Measurements from ENCODE around the gene ZNF606. TPM values are rescaled to one million over a fixed set of nuclear protein-coding genes. Genes with fewer than 3 reads are reported as not detected.

The ZNF606 gene
- total RNA-seq, 2 donors from 2014 or later: 25.8 to 34.7 TPM

GRCh38 chr19:57961785-57962184, 40.8 kb downstream of the ZNF606 start:
- WGBS, 2 experiments (ENCODE audit: insufficient coverage in 1 of 2, insufficient read length in 1 of 2): 60% methylated on average over 1 of the region's 1 CpG; no CpG with 5 or more reads in 1 of the 2 experiments
- no peak for DNase-seq
- no peaks in the 10 kb centered on the region for H3K27me3 ChIP-seq (ENCODE audit: control insufficient read depth, insufficient read depth, low read length, poor library complexity, severe bottlenecking)
- no peak overlapping the region for H3K4me3 Mint-ChIP-seq
- H3K9ac ChIP-seq (ENCODE audit: extremely low read depth, low read length, poor library complexity, severe bottlenecking): no peak overlapping the region
- peaks cover 4% of the 10 kb centered on the region for H3K27me3 Mint-ChIP-seq (ENCODE audit: insufficient read depth)
- no peaks in the 10 kb centered on the region for H3K36me3 ChIP-seq (ENCODE audit: control insufficient read depth, insufficient read depth, low read length)
- no peak overlapping the region for H3K27ac Mint-ChIP-seq
- no peak for TF ChIP-seq CTCF (conservative IDR thresholded peaks at IDR 0.05)
- H3K9me3 ChIP-seq (ENCODE audit: control insufficient read depth, low read length): peaks cover 48% of the 10 kb centered on the region
- H3K36me3 Mint-ChIP-seq (ENCODE audit: low read depth): no peaks in the 10 kb centered on the region
- no peaks in the 10 kb centered on the region for H3K4me1 Mint-ChIP-seq
- no peak overlapping the region for H3K27ac ChIP-seq (ENCODE audit: low read depth, low read length)
- no peak overlapping the region for H3K4me3 ChIP-seq (ENCODE audit: low read length)
- peaks cover 80% of the 10 kb centered on the region for H3K9me3 Mint-ChIP-seq
- H3K4me1 ChIP-seq (ENCODE audit: control insufficient read depth, insufficient read depth, low read length): no peaks in the 10 kb centered on the region

- WGBS, 2 experiments (ENCODE audit: insufficient coverage in 1 of 2, insufficient read length in 1 of 2): 67 to 80% methylated on average over 1 to 4 of the region's 4 CpGs
- Mint-ChIP-seq H3K27me3 (ENCODE audit: insufficient read depth) (peaks cover 18% of the 10 kb centered on the region), H3K4me3 (no peak overlapping the region), H3K9me3 (peaks cover 74% of the 10 kb centered on the region), H3K27ac (no peak overlapping the region), H3K36me3 (ENCODE audit: low read depth) (no peaks in the 10 kb centered on the region), H3K4me1 (no peaks in the 10 kb centered on the region)
- H3K27ac ChIP-seq (ENCODE audit: low read depth, low read length): no peak overlapping the region
- TF ChIP-seq CTCF (conservative IDR thresholded peaks at IDR 0.05): no peak
- no peaks in the 10 kb centered on the region for H3K36me3 ChIP-seq (ENCODE audit: control insufficient read depth, insufficient read depth, low read length)
- H3K9me3 ChIP-seq (ENCODE audit: control insufficient read depth, low read length): peaks cover 38% of the 10 kb centered on the region
- no peak overlapping the region for H3K4me3 ChIP-seq (ENCODE audit: low read length)
- DNase-seq: no peak
- H3K9ac ChIP-seq (ENCODE audit: extremely low read depth, low read length, poor library complexity, severe bottlenecking): no peak overlapping the region
- no peaks in the 10 kb centered on the region for H3K27me3 ChIP-seq (ENCODE audit: control insufficient read depth, insufficient read depth, low read length, poor library complexity, severe bottlenecking)
- no peaks in the 10 kb centered on the region for H3K4me1 ChIP-seq (ENCODE audit: control insufficient read depth, insufficient read depth, low read length)
Measured at GRCh38 chr19:57954996-57955395, 47.6 kb downstream of the ZNF606 start.

GRCh38 chr19:57949702-57950101, 52.9 kb downstream of the ZNF606 start:
- no peak overlapping the region for H3K4me3 Mint-ChIP-seq
- H3K4me1 ChIP-seq (ENCODE audit: control insufficient read depth, insufficient read depth, low read length): no peaks in the 10 kb centered on the region
- H3K9me3 Mint-ChIP-seq: peaks cover 65% of the 10 kb centered on the region
- H3K27ac Mint-ChIP-seq: no peak overlapping the region
- TF ChIP-seq CTCF (conservative IDR thresholded peaks at IDR 0.05): no peak
- peaks cover 11% of the 10 kb centered on the region for H3K36me3 Mint-ChIP-seq (ENCODE audit: low read depth)
- H3K36me3 ChIP-seq (ENCODE audit: control insufficient read depth, insufficient read depth, low read length): peaks cover 7% of the 10 kb centered on the region
- peaks cover 22% of the 10 kb centered on the region for H3K9me3 ChIP-seq (ENCODE audit: control insufficient read depth, low read length)
- no peak overlapping the region for H3K9ac ChIP-seq (ENCODE audit: extremely low read depth, low read length, poor library complexity, severe bottlenecking)
- no peak overlapping the region for H3K27ac ChIP-seq (ENCODE audit: low read depth, low read length)
- H3K27me3 ChIP-seq (ENCODE audit: control insufficient read depth, insufficient read depth, low read length, poor library complexity, severe bottlenecking): no peaks in the 10 kb centered on the region
- peaks cover 9% of the 10 kb centered on the region for H3K4me1 Mint-ChIP-seq
- peaks cover 19% of the 10 kb centered on the region for H3K27me3 Mint-ChIP-seq (ENCODE audit: insufficient read depth)
- 86 to 94% methylated on average over 6 to 12 of the region's 12 CpGs for WGBS, 2 experiments (ENCODE audit: insufficient coverage in 1 of 2, insufficient read length in 1 of 2)
- H3K4me3 ChIP-seq (ENCODE audit: low read length): no peak overlapping the region
- DNase-seq: no peak
